Measurements from ENCODE around the gene PIPOX.

GRCh38 chr17:29073520-29073919 lies 30.6 kb downstream of the PIPOX start:
- TF ChIP-seq CTCF (IDR thresholded peaks at IDR 0.05) (no peak), POLR2A (IDR thresholded peaks at IDR 0.05) (no peak)
